ENCODE results near the gene PRKG1. TPM values are rescaled to one million over a fixed set of nuclear protein-coding genes. Genes with fewer than 3 reads are reported as not detected.
A peak's percentile ranks its signal among the peaks of the same experiment; 100 is the strongest.

PRKG1 gene
- total and polyA plus RNA-seq, 7 donors = 4.5 to 49.0 (median 31.7) TPM

GRCh38 chr10:51700228-51700817 is 626.0 kb downstream of the PRKG1 start:
- no peak for TF ChIP-seq CTCF (IDR thresholded peaks at IDR 0.05)
- ATAC-seq (peak; percentile 27 to 48 (median 38)), DNase-seq (no peak)
- Histone ChIP-seq H3K36me3 (ENCODE audit: insufficient read depth in 1 of 2, low read depth in 1 of 2) (no peaks in the 10 kb centered on the region), H3K4me1 (peaks cover 34% of the 10 kb centered on the region), H3K4me3 (peak overlapping the region; percentile 94), H3K9me3 (no peaks in the 10 kb centered on the region), H3K27ac (peak overlapping the region; percentile 98), H3K27me3 (ENCODE audit: insufficient read depth in 3 of 3, low read length in 2 of 3) (no peaks in the 10 kb centered on the region)
- 8 to 13% (median 9%) methylated on average over 12 of the region's 12 CpGs for WGBS, 3 donors
- intact Hi-C loops (cut with DNase I) = loop anchor here in 1 of 2 donors (5.0 kb wide), 2 partner anchors 157 to 262 kb away; no protein-coding TSS in a partner anchor

- Histone ChIP-seq H3K27ac (no peak overlapping the region), H3K4me3 (no peak overlapping the region), H3K4me1 (peaks cover 6% of the 10 kb centered on the region), H3K9me3 (no peaks in the 10 kb centered on the region), H3K27me3 (ENCODE audit: insufficient read depth in 3 of 3, low read length in 2 of 3) (no peaks in the 10 kb centered on the region), H3K36me3 (ENCODE audit: insufficient read depth in 1 of 2, low read depth in 1 of 2) (no peaks in the 10 kb centered on the region)
- intact Hi-C loops (cut with DNase I) = no loop called here
- DNase-seq (no peak), ATAC-seq (peak in 3 of 4 donors; percentile 40 to 58 (median 42))
- 42 to 65% (median 52%) methylated on average over 3 of the region's 3 CpGs for WGBS, 3 donors
- no peak for TF ChIP-seq CTCF (IDR thresholded peaks at IDR 0.05)
Observed at GRCh38 chr10:51705774-51706173, 631.5 kb downstream of the PRKG1 start.

DNA sequence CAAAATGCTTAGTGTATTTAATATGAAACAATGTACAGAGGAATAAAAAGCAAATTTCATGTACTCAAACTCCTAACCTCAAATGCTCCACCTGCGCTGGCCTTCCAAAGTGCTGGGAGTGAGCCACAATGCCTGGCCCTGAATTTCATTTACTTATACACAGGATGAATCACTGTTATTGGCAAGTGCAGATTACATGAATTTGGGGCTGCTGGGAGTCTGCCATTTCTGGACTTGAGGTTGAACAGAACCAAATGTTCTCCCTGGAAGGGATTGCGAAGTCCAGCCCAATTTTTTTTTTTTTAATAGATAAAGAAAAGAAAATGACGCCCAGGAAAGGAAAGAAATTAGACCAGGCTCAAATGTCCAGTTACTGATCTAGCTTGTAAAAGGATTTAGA is 631.9 kb downstream of the PRKG1 start:
- no peaks in the 10 kb centered on the region for H3K9me3 ChIP-seq
- H3K4me1 ChIP-seq = peaks cover 6% of the 10 kb centered on the region
- H3K36me3 ChIP-seq (ENCODE audit: insufficient read depth in 1 of 2, low read depth in 1 of 2) = no peaks in the 10 kb centered on the region
- TF ChIP-seq CTCF (IDR thresholded peaks at IDR 0.05) = no peak
- H3K27me3 ChIP-seq (ENCODE audit: insufficient read depth in 3 of 3, low read length in 2 of 3) = no peaks in the 10 kb centered on the region
- WGBS, 3 donors = 63 to 73% (median 65%) methylated on average over 3 of the region's 3 CpGs
- peak in 3 of 4 donors; percentile 58 to 79 (median 64) for ATAC-seq
- H3K4me3 ChIP-seq = no peak overlapping the region
- no peak overlapping the region for H3K27ac ChIP-seq
- intact Hi-C loops (cut with DNase I) = no loop called here
- DNase-seq = peak; percentile 68

- ATAC-seq = peak in 1 of 4 donors; percentile 35
- intact Hi-C loops (cut with DNase I) = no loop called here
- 76 to 86% (median 77%) methylated on average over 6 of the region's 6 CpGs for WGBS, 3 donors
- Histone ChIP-seq H3K4me1 (peaks cover 6% of the 10 kb centered on the region), H3K27ac (no peak overlapping the region), H3K27me3 (ENCODE audit: insufficient read depth in 3 of 3, low read length in 2 of 3) (no peaks in the 10 kb centered on the region), H3K4me3 (no peak overlapping the region), H3K9me3 (no peaks in the 10 kb centered on the region), H3K36me3 (ENCODE audit: insufficient read depth in 1 of 2, low read depth in 1 of 2) (no peaks in the 10 kb centered on the region)
- no peak for DNase-seq
- no peak for TF ChIP-seq CTCF (IDR thresholded peaks at IDR 0.05)
Observed at GRCh38 chr10:51707392-51707791, 633.1 kb downstream of the PRKG1 start.
